Fibroblast of lung (primary cell): ENCODE measurements around the gene ADARB1. TPM values are rescaled to one million over a fixed set of nuclear protein-coding genes. Genes with fewer than 3 reads are reported as not detected.

ENCODE experiments used
- DNase-seq, 2 donors: peaks; one replicate each; pipeline versions ENCODE4 v3.0.0 to v3.0.0-alpha.2; 2010; ENCODE audit warnings: low read depth in 2 of 2
- H2AFZ ChIP-seq: 2 replicates; pipeline ENCODE4 v1.5.1; 2012; ENCODE audit warnings: low read length, control low read depth, inconsistent platforms
- H3K27ac ChIP-seq: 2 replicates; pipeline ENCODE4 v1.5.1; 2011; ENCODE audit warnings: low read length, control low read depth; ENCODE audit not compliant: insufficient read depth
- H3K27me3 ChIP-seq: 2 replicates; pipeline ENCODE4 v1.5.1; 2011; ENCODE audit warnings: mild to moderate bottlenecking, low read length; ENCODE audit not compliant: control insufficient read depth, insufficient read depth
- H3K36me3 ChIP-seq: 2 replicates; pipeline ENCODE4 v1.5.1; 2011; ENCODE audit warnings: low read length; ENCODE audit not compliant: control insufficient read depth, insufficient read depth
- H3K4me1 ChIP-seq: 2 replicates; pipeline ENCODE4 v1.5.1; 2011; ENCODE audit warnings: low read length; ENCODE audit not compliant: control insufficient read depth, insufficient read depth; ENCODE audit errors: extremely low read depth
- H3K4me2 ChIP-seq: 2 replicates; pipeline ENCODE4 v1.5.1; 2011; ENCODE audit warnings: low read length, control low read depth; ENCODE audit not compliant: insufficient read depth; ENCODE audit errors: extremely low read depth
- H3K4me3 ChIP-seq, 4 experiments: fragments of 200-600 bp in 1 of 4; sonication (generic) in 1 of 4; replicated peaks in 1 of 4; 2 replicates each; pipeline ENCODE4 v1.5.1; 2011 to 2016; ENCODE audit warnings: low read length in 4 of 4, low read depth in 3 of 4, mild to moderate bottlenecking in 3 of 4, control low read depth in 2 of 4, inconsistent platforms in 1 of 4, mixed read lengths in 1 of 4; ENCODE audit not compliant: insufficient read depth in 1 of 4; ENCODE audit errors: control extremely low read depth in 1 of 4
- H3K79me2 ChIP-seq: 2 replicates; pipeline ENCODE4 v1.5.1; 2012; ENCODE audit warnings: mild to moderate bottlenecking, low read length, inconsistent platforms; ENCODE audit not compliant: control insufficient read depth, insufficient read depth
- H3K9ac ChIP-seq: 2 replicates; pipeline ENCODE4 v1.5.1; 2011; ENCODE audit warnings: mild to moderate bottlenecking, low read length, control low read depth; ENCODE audit not compliant: insufficient read depth
- H3K9me3 ChIP-seq: 2 replicates; pipeline ENCODE4 v1.5.1; 2012; ENCODE audit warnings: low read depth, low read length; ENCODE audit not compliant: control insufficient read depth, insufficient read depth
- H4K20me1 ChIP-seq: 2 replicates; pipeline ENCODE4 v1.5.1; 2011; ENCODE audit warnings: low read length; ENCODE audit not compliant: control insufficient read depth, insufficient read depth; ENCODE audit errors: extremely low read depth
- EZH2 ChIP-seq: IDR thresholded peaks from 2 replicates; pipeline ENCODE4 v1.5.1; 2012; ENCODE audit warnings: low read length, control low read depth, mild to moderate bottlenecking; ENCODE audit errors: missing control alignments
- polyA plus RNA-seq, 2 donors: library from polyadenylated mRNA; depleted of rRNA in 1 of 2; stranded (reverse) in 1 of 2; unstranded in 1 of 2; fragments of >200 nt; gene quantifications; 2 replicates each; pipeline ENCODE4 v1.2.1, GENCODE V29; 2011 to 2012; ENCODE audit warnings: missing spikeins in 1 of 2
- total RNA-seq: library from RNA; depleted of rRNA; stranded (reverse); fragments of >200 nt; gene quantifications from 2 replicates; pipeline ENCODE4 v1.2.1, GENCODE V29; 2014
- TF ChIP-seq, protein P1 (sequence below), 2 donors: IDR thresholded peaks in 1 of 2; conservative IDR thresholded peaks in 1 of 2; 1 replicate in 1 of 2; 2 replicates in 1 of 2; pipeline ENCODE4 v1.5.1; 2011 to 2012; ENCODE audit warnings: low read length in 2 of 2, control low read depth in 1 of 2, inconsistent platforms in 1 of 2, low read depth in 1 of 2, mild to moderate bottlenecking in 1 of 2

ADARB1 gene
- total and polyA plus RNA-seq, 2 donors (not counting 1 experiment from before 2014, with no cell fraction given): 20.2 to 25.3 TPM

DNA sequence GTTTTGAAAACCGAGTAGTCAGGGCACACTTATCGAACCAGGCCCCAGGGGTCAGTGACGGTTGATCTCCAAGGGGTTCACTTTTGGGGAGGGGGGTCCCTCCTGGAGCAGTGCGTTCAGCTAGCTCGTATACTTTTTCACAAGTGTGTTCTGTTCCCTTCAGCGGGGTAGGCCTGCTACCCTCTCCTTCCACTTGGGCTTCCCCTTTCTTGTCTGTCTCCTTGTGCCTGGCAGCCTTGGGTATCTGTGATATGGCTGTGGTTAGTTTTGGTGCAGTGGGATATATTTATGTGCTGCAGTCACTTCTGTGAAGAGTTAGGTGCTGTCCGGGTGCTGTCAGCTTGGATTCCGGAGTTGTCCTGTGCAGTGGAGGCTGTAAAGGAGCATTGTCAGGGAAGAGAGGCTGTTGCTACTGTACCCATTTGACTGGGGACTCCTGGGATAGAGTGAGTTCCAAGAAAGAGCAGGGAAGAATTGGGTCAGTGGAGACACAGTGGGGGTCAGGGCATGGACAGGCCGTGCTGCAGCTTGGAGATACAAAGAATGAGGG lies 29.7 kb downstream of the ADARB1 start:
- Histone ChIP-seq H3K27ac (no peak overlapping the region), H3K9ac (no peak overlapping the region), H3K9me3 (no peaks in the 10 kb centered on the region), H2AFZ (no peak overlapping the region), H3K4me1 (no peaks in the 10 kb centered on the region), H3K4me3 (no peak overlapping the region), H4K20me1 (no peaks in the 10 kb centered on the region), H3K27me3 (no peaks in the 10 kb centered on the region), H3K36me3 (no peaks in the 10 kb centered on the region), H3K79me2 (no peaks in the 10 kb centered on the region), H3K4me2 (no peak overlapping the region)
- TF ChIP-seq, protein P1, sequence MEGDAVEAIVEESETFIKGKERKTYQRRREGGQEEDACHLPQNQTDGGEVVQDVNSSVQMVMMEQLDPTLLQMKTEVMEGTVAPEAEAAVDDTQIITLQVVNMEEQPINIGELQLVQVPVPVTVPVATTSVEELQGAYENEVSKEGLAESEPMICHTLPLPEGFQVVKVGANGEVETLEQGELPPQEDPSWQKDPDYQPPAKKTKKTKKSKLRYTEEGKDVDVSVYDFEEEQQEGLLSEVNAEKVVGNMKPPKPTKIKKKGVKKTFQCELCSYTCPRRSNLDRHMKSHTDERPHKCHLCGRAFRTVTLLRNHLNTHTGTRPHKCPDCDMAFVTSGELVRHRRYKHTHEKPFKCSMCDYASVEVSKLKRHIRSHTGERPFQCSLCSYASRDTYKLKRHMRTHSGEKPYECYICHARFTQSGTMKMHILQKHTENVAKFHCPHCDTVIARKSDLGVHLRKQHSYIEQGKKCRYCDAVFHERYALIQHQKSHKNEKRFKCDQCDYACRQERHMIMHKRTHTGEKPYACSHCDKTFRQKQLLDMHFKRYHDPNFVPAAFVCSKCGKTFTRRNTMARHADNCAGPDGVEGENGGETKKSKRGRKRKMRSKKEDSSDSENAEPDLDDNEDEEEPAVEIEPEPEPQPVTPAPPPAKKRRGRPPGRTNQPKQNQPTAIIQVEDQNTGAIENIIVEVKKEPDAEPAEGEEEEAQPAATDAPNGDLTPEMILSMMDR (conservative IDR thresholded peaks at IDR 0.05 in 1 of 2, IDR thresholded peaks at IDR 0.05 in 1 of 2; ENCODE audit: low read depth in 1 of 2, low read length in 2 of 2): no peak
- no peak for TF ChIP-seq EZH2
- DNase-seq: no peak

DNA sequence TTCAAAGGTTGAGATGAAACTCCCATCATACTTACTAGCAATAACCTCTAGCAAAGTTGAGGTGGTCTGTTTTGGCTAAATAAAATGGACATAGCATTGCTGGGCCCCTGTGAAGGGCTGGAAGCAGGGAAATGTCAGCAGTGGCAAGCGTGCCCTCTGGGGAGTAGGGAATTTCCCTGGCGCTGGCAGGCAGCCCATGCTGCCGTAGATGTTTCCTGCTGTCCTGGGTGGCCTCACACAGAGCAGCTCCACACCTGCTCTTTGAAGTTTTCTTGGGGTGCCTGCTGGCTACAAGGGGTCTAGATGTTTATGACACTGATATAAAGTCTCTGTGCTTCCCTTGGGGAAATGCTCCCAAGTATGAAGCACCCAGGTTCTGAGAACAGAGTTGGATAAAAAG lies 30.2 kb downstream of the ADARB1 start:
- Histone ChIP-seq H3K79me2 (no peaks in the 10 kb centered on the region), H3K9me3 (no peaks in the 10 kb centered on the region), H4K20me1 (no peaks in the 10 kb centered on the region), H3K4me1 (no peaks in the 10 kb centered on the region), H3K36me3 (no peaks in the 10 kb centered on the region), H3K4me3 (no peak overlapping the region), H3K27ac (no peak overlapping the region), H3K27me3 (no peaks in the 10 kb centered on the region), H3K4me2 (no peak overlapping the region), H3K9ac (no peak overlapping the region), H2AFZ (no peak overlapping the region)
- TF ChIP-seq EZH2: no peak
- TF ChIP-seq, protein P1 (conservative IDR thresholded peaks at IDR 0.05 in 1 of 2, IDR thresholded peaks at IDR 0.05 in 1 of 2; ENCODE audit: low read depth in 1 of 2, low read length in 2 of 2): no peak
- DNase-seq: no peak

DNA sequence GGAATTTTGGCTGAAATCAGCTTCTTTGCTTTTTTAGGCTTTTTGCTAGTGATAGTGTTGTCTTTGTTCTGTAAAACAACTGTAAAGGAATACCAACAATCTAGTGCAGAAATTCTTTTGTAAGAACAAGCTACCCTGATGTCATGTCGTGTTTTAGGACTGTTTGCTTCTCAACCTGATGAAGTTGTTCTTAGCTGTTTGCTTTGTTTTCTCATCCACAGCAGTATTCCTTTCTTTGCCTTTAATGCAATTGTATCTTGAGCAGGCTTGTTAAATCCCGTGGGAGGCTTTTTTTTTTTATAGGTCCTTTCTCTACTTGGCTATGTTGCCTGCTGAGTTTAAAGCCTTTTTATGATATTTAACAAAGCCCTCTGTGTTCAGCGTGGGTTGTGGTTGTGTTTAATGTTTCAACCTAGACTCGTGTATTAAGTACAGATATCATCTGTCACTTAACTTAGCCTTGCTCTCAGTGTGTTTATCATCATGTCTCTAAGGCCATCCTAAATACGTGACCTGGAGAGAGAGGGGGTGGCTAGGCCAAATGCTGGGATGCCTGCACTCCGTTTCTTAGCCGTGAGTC lies 31.6 kb downstream of the ADARB1 start:
- H3K4me3 ChIP-seq: no peak overlapping the region
- no peak overlapping the region for H3K9ac ChIP-seq
- no peak overlapping the region for H2AFZ ChIP-seq
- H3K27ac ChIP-seq: no peak overlapping the region
- H3K4me2 ChIP-seq: no peak overlapping the region
- H3K4me1 ChIP-seq: no peaks in the 10 kb centered on the region
- TF ChIP-seq, protein P1 (conservative IDR thresholded peaks at IDR 0.05 in 1 of 2, IDR thresholded peaks at IDR 0.05 in 1 of 2; ENCODE audit: low read depth in 1 of 2, low read length in 2 of 2): no peak
- H3K27me3 ChIP-seq: no peaks in the 10 kb centered on the region
- H4K20me1 ChIP-seq: no peaks in the 10 kb centered on the region
- no peaks in the 10 kb centered on the region for H3K9me3 ChIP-seq
- no peaks in the 10 kb centered on the region for H3K36me3 ChIP-seq
- DNase-seq: no peak
- no peaks in the 10 kb centered on the region for H3K79me2 ChIP-seq
